Type B pancreatic cell (in vitro differentiated cells): ENCODE results near the gene KRTAP1-5. TPM values are rescaled to one million over a fixed set of nuclear protein-coding genes. Genes with fewer than 3 reads are reported as not detected.
"Not testable (repeated sequence)": the region's sequence is repeated elsewhere in the genome, so short reads cannot be mapped to it uniquely, and the experiment has no call there.

ENCODE experiments used
- DNase-seq: peaks from one replicate; pipeline ENCODE4 v3.0.0; 2021; ENCODE audit warnings: mixed read lengths; ENCODE audit not compliant: unreplicated experiment; ENCODE audit errors: extremely low spot score
- H3K27ac Mint-ChIP-seq: 2 replicates; pipeline ENCODE4 v1.8.0; 2021; ENCODE audit warnings: mild to moderate bottlenecking, mixed read lengths
- H3K27me3 Mint-ChIP-seq: 2 replicates; pipeline ENCODE4 v1.8.0; 2021; ENCODE audit warnings: mixed read lengths
- H3K36me3 Mint-ChIP-seq: 2 replicates; pipeline ENCODE4 v1.8.0; 2021; ENCODE audit warnings: mixed read lengths
- H3K4me1 Mint-ChIP-seq: one replicate; pipeline ENCODE4 v1.8.0; 2021; ENCODE audit warnings: mixed read lengths; ENCODE audit not compliant: unreplicated experiment
- H3K4me3 Mint-ChIP-seq: 2 replicates; pipeline ENCODE4 v1.8.0; 2021; ENCODE audit warnings: mild to moderate bottlenecking, mixed read lengths
- H3K9me3 Mint-ChIP-seq: 2 replicates; pipeline ENCODE4 v1.8.0; 2021; ENCODE audit warnings: mixed read lengths
- CTCF ChIP-seq: fragments of 200-600 bp; sonication (generic); conservative IDR thresholded peaks from 2 replicates; pipeline ENCODE4 v1.5.0; 2021; ENCODE audit warnings: antibody characterized with exemption, mild to moderate bottlenecking
- total RNA-seq: library from RNA; stranded (reverse); gene quantifications from 2 replicates; pipeline ENCODE4 v1.2.1, GENCODE V29; 2021; ENCODE audit warnings: low replicate concordance

The KRTAP1-5 gene
- total RNA-seq, 1 donor from 2014 or later = not detected

- Mint-ChIP-seq H3K27me3 (no peaks in the 10 kb centered on the region), H3K27ac (no peak overlapping the region), H3K9me3 (peaks cover 11% of the 10 kb centered on the region), H3K36me3 (no peaks in the 10 kb centered on the region), H3K4me3 (no peak overlapping the region), H3K4me1 (peaks cover 11% of the 10 kb centered on the region)
- DNase-seq = no peak
- TF ChIP-seq CTCF = no peak
These were observed 25.6 kb upstream of the KRTAP1-5 start for GRCh38 chr17:41052566-41052965.

GRCh38 chr17:41049110-41049509 is 22.1 kb upstream of the KRTAP1-5 start:
- Mint-ChIP-seq H3K36me3 (no peaks in the 10 kb centered on the region), H3K27me3 (no peaks in the 10 kb centered on the region), H3K4me1 (peaks cover 11% of the 10 kb centered on the region), H3K27ac (peak overlapping the region; percentile 48), H3K9me3 (peaks cover 6% of the 10 kb centered on the region), H3K4me3 (peak overlapping the region; percentile 20)
- no peak for TF ChIP-seq CTCF
- DNase-seq = no peak

GRCh38 chr17:41048441-41048840 is 21.4 kb upstream of the KRTAP1-5 start:
- TF ChIP-seq CTCF = no peak
- Mint-ChIP-seq H3K27ac (peak overlapping the region; percentile 48), H3K9me3 (peaks cover 9% of the 10 kb centered on the region), H3K36me3 (no peaks in the 10 kb centered on the region), H3K4me1 (peaks cover 11% of the 10 kb centered on the region), H3K4me3 (peak overlapping the region; percentile 20), H3K27me3 (no peaks in the 10 kb centered on the region)
- DNase-seq = no peak

- peaks cover 11% of the 10 kb centered on the region for H3K4me1 Mint-ChIP-seq
- DNase-seq, H3K9me3 Mint-ChIP-seq, H3K36me3 Mint-ChIP-seq, H3K27ac Mint-ChIP-seq, H3K4me3 Mint-ChIP-seq, H3K27me3 Mint-ChIP-seq: not testable (repeated sequence)
These were observed 19.9 kb upstream of the KRTAP1-5 start, which contains the start of gene KRTAP2-1 for GRCh38 chr17:41046735-41047465. TSS of gene KRTAP2-1 (minus strand) at chr17:41047316. CDS start at chr17:41047267, 49 bp downstream.

- H3K4me1 Mint-ChIP-seq = no peaks in the 10 kb centered on the region
- H3K27me3 Mint-ChIP-seq = no peaks in the 10 kb centered on the region
- H3K9me3 Mint-ChIP-seq = peaks cover 5% of the 10 kb centered on the region
- DNase-seq = no peak
- H3K36me3 Mint-ChIP-seq = no peaks in the 10 kb centered on the region
- no peak for TF ChIP-seq CTCF
- H3K27ac Mint-ChIP-seq = no peak overlapping the region
- no peak overlapping the region for H3K4me3 Mint-ChIP-seq
These were observed 15.9 kb upstream of the KRTAP1-5 start for GRCh38 chr17:41042953-41043352.

GRCh38 chr17:41040783-41041571 is 14.0 kb upstream of the KRTAP1-5 start, which contains the start of gene KRTAP1-1:
TSS of gene KRTAP1-1 (minus strand) at chr17:41041450. CDS start at chr17:41041397, 53 bp downstream.
- not testable (repeated sequence) for DNase-seq, H3K36me3 Mint-ChIP-seq, H3K4me1 Mint-ChIP-seq, H3K4me3 Mint-ChIP-seq, H3K9me3 Mint-ChIP-seq, H3K27ac Mint-ChIP-seq, H3K27me3 Mint-ChIP-seq
